GM12864 (cell line): ENCODE results near the gene IMPA2.

Source experiments
- DNase-seq: peaks from one replicate; pipeline ENCODE4 v3.0.0-alpha.2; 2011; ENCODE audit warnings: low read depth
- H3K4me3 ChIP-seq: 2 replicates; pipeline ENCODE4 v1.5.1; 2011; ENCODE audit warnings: mild to moderate bottlenecking, low read depth, low read length, control low read depth
- TF ChIP-seq, protein P1 (sequence below): IDR thresholded peaks from 2 replicates; pipeline ENCODE4 v1.5.1; 2011; ENCODE audit warnings: low read depth, mild to moderate bottlenecking, moderate library complexity, low read length, control low read depth, inconsistent platforms; ENCODE audit errors: missing control alignments

IMPA2 gene

DNA sequence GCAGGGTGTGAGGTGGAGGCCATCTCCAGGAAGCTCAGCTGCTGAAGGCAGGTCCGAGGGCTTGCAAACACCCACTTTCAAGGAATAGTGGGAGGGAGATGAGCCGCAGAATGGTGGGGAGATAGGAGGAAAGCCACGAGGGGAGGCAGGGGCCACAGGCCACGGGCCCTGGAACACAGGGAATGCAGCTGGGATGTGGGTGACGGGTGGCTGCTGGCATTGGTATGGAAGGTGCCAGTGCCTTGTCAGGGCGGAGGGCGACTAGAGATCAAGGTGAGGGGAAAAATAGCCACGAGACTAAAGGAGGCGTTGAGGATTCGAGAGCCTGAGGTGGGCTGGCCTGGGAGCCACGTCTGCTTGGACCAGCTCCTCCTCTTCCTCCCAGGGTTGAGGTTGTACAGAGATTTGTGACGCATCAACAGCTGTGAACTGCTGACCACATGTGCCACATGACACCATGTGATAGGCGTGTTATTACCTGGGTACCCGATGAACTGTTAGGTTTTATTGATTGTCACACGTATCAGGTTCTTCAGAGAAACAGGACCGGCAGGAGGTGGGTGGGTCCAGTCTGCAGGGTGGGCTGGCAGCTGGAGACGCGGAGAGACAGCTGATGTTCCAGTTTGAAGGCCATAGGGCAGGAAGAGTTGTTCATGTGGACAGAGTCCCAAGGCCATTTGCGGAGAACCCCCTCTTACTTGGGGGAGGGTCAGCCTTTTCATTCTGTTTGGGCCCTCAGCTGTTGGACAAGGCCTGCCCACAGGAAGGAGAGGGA is 9.9 kb downstream of the IMPA2 start:
- TF ChIP-seq, protein P1, sequence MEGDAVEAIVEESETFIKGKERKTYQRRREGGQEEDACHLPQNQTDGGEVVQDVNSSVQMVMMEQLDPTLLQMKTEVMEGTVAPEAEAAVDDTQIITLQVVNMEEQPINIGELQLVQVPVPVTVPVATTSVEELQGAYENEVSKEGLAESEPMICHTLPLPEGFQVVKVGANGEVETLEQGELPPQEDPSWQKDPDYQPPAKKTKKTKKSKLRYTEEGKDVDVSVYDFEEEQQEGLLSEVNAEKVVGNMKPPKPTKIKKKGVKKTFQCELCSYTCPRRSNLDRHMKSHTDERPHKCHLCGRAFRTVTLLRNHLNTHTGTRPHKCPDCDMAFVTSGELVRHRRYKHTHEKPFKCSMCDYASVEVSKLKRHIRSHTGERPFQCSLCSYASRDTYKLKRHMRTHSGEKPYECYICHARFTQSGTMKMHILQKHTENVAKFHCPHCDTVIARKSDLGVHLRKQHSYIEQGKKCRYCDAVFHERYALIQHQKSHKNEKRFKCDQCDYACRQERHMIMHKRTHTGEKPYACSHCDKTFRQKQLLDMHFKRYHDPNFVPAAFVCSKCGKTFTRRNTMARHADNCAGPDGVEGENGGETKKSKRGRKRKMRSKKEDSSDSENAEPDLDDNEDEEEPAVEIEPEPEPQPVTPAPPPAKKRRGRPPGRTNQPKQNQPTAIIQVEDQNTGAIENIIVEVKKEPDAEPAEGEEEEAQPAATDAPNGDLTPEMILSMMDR, result no peak
- DNase-seq, result no peak
- no peak overlapping the region for H3K4me3 ChIP-seq

DNA sequence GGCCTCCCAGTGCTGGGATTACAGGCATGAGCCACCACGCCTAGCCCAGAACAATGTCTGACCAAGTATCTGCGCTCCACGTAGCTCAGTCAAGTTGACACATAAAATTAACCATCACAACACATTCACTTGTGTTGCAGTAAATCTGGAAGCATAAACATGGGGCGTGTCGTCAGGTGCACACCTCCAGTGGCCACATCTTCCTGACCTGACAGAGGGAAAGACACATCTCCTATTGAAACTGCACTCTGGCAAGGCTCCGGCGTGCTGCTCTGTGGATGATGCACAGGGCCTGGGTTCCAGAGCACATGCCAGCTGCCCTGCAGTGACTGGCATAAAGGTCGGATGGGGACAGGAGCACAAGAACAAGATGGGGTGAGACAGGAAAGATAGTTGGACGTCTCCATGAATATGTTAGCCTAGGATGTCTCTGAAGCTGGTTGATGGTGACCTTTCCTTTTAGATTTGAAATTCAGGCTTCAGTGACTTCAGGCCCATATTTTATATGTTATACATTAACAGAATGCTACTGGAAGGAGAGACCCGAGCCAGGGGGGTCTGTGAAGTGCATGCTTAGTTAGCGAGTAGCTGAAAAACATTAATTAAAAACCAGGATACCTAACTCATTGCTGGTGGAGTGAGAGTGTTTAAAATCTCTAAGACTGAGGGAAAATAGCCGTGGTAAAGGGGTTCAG is 10.9 kb downstream of the IMPA2 start:
- TF ChIP-seq, protein P1, result no peak
- no peak for DNase-seq
- H3K4me3 ChIP-seq, result no peak overlapping the region

DNA sequence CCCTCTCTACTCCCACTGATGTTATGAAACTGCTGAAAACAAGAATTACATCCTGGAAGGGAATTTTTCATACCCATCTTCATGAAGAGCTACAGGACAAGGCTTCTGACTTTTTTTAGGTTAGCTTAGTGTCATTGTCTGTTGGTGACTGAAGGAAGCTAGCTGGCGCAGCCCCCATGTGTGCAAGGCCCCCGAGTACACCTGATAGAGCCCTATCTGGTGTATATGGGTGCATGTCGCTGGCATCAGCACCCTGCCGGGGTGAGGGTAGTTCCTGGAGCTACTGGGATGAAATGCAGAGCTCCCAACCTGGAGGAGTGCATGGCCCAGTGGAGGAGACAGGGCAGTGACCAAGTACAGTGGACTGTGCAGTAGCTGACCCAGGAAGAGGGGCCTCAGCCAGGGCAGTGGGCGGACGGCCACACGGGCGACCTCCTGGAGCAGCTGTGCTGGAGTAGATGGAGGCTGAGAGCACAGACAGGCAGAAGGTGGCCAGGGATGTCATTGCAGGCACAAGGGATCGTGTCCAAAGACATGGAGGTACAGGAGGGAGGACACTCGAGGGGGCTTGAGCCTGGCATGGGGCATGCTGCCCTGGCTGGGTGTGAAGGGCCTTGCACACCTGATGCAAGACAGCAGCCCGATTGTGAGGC is 12.1 kb downstream of the IMPA2 start:
- TF ChIP-seq, protein P1, result no peak
- DNase-seq, result no peak

DNA sequence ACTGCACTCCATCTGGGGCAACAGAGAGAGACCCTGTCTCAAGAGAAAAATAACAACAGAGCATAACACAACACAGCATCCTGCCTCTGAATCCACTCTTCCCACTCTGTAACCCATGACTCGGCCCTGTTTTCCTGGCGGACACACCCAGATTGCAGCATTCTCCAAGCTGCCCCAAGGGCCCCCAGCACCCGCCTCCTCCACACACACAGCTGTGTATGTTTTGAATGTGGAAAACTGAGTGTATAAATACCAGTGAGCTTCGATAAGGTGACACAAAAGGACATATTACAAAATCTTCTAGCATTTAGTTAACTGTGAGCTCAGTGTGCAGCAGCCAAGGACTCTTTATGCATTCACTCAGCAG is 13.0 kb downstream of the IMPA2 start:
- no peak for DNase-seq
- no peak overlapping the region for H3K4me3 ChIP-seq
- TF ChIP-seq, protein P1, result no peak

More for the DNA sequence above, 12.1 kb downstream of the IMPA2 start:
- H3K4me3 ChIP-seq, result no peak overlapping the region

DNA sequence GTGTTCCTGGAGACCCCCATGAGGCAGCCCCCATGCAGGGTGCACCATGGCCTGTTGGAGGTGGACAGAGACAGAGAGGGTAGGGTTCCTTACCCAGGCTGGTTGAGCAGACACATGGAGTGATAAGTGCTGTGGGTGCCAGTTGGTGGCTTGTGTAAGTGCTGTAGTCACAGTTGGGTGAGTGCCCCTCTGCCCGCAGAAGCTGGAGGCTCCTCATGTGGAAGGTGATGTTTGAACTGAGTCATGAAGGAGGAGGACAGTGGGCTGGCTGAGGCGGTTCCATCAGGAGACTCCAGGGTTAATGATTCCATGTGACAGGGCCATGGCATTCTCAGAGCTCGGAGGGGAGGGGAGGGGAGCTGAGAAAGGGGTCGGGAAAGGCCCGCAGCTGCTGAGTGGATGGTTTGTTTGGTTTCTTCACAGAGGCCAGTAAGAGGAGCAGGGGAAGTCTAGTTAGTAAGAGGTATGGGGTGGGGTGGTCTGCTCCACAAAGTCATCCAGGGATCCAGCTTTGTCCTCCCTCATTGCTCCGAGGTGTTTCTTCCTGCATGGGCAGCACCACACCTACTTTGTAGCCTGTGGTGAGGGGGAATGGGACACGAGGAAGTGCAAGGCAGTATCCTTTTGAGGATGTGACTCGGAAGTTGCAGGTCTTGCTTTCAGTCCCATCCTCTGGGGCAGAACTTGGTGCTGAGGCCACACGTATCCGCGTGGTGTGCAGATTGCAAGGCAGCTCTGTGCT is 13.6 kb downstream of the IMPA2 start:
- no peak overlapping the region for H3K4me3 ChIP-seq
- TF ChIP-seq, protein P1, result no peak
- DNase-seq, result no peak

- no peak overlapping the region for H3K4me3 ChIP-seq
- peak; percentile 19 for DNase-seq
- TF ChIP-seq, protein P1, result peak; percentile 77
Measured at GRCh38 chr18:11995445-11996189, 14.3 kb downstream of the IMPA2 start.
